ENCODE measurements around the gene PABPN1.
A peak's percentile ranks its signal among the peaks of the same experiment; 100 is the strongest.

Gene PABPN1

GRCh38 chr14:23352506-23353432, 31.5 kb downstream of the PABPN1 start, which contains the start of gene SLC22A17:
SLC22A17 (minus strand) TSS chr14:23352887.
- H3K4me3 ChIP-seq (ENCODE audit: low read length): peak within 1 kb of the TSS; percentile 60
- no peak for DNase-seq (ENCODE audit: low read depth)
- TF ChIP-seq CTCF (conservative IDR thresholded peaks at IDR 0.05; ENCODE audit: low read depth, low read length): peak; percentile 2

GRCh38 chr14:23353433-23353780, 32.1 kb downstream of the PABPN1 start:
- DNase-seq (ENCODE audit: low read depth): no peak
- H3K4me3 ChIP-seq (ENCODE audit: low read length): no peak overlapping the region
- no peak for TF ChIP-seq CTCF (conservative IDR thresholded peaks at IDR 0.05; ENCODE audit: low read depth, low read length)

GRCh38 chr14:23354990-23355389, 33.7 kb downstream of the PABPN1 start:
- no peak overlapping the region for H3K4me3 ChIP-seq (ENCODE audit: low read length)
- DNase-seq (ENCODE audit: low read depth): no peak
- TF ChIP-seq CTCF (conservative IDR thresholded peaks at IDR 0.05; ENCODE audit: low read depth, low read length): no peak

DNA sequence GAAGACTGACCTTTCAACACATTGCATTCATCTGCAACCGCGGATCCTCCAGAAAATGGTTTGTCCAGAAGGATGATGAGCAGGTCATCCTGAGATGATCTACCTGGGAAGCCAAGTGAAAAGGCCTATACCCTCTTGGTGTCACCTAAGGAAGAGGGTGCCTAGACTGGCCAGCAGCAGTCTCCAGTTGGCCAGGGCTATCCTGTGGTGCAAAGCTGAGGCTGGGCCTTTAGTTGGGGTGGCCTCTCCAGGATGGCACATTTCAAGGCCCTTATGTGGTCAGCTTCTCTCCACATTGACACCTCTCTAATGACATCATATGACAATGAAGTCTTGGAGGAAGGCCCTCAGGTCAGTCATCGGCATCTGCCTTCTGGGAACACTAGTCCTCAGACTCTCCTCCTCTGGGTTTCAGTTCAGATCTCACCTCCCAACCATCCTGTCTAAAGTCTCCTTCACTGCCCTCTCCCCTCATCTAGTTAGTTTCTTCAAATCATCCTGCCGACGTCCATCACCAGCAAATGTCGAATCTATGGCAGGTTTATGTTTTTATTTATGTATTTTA, 34.7 kb downstream of the PABPN1 start:
- H3K4me3 ChIP-seq (ENCODE audit: low read length): no peak overlapping the region
- no peak for DNase-seq (ENCODE audit: low read depth)
- no peak for TF ChIP-seq CTCF (conservative IDR thresholded peaks at IDR 0.05; ENCODE audit: low read depth, low read length)

DNA sequence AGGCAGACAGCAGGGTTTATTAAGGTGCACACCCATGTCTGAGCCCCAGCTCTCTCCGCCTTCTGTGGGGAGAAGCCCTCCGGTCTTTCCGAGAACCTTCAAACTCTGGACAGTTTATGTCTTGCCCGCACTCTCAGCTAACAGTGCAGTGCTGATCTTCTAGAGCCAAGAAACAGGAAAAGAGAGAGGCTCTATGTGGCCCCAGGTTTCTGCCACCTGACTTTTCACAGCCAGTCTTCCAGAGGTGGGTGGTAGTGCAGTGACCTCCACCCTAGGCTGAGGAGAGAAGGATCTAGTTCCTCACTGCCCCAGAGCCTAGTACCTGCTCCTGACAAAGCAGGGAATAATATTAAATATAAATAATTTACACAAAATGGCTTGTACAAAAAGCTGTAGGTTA, 35.4 kb downstream of the PABPN1 start:
- TF ChIP-seq CTCF (conservative IDR thresholded peaks at IDR 0.05; ENCODE audit: low read depth, low read length): no peak
- no peak for DNase-seq (ENCODE audit: low read depth)
- no peak overlapping the region for H3K4me3 ChIP-seq (ENCODE audit: low read length)

- H3K4me3 ChIP-seq (ENCODE audit: low read length): no peak overlapping the region
- TF ChIP-seq CTCF (conservative IDR thresholded peaks at IDR 0.05; ENCODE audit: low read depth, low read length): no peak
- DNase-seq (ENCODE audit: low read depth): no peak
These were observed 36.0 kb downstream of the PABPN1 start for GRCh38 chr14:23357261-23357660.

DNA sequence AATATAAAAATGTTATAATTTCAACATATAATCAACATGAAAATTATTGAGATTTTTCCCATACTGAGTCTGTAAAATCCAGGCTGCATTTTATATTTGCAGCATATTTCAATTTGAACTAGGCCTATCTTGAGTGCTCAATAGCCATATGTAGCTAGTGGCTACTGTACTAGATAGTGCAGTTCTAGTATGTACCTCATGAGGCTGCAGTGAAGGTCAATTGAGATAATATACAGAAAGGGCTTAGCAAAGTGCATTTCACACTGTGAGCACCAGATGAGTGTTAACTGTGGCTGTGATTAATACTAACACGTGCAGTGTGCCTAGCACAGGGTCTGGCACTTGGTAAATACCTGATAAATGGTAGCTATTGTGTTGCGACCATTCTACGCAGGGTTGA, 36.8 kb downstream of the PABPN1 start:
- DNase-seq (ENCODE audit: low read depth): no peak
- no peak for TF ChIP-seq CTCF (conservative IDR thresholded peaks at IDR 0.05; ENCODE audit: low read depth, low read length)
- H3K4me3 ChIP-seq (ENCODE audit: low read length): no peak overlapping the region

Measured in retinal pigment epithelial cell (primary cell).